Measurements from ENCODE around the gene CNTN2.

Gene CNTN2

DNA sequence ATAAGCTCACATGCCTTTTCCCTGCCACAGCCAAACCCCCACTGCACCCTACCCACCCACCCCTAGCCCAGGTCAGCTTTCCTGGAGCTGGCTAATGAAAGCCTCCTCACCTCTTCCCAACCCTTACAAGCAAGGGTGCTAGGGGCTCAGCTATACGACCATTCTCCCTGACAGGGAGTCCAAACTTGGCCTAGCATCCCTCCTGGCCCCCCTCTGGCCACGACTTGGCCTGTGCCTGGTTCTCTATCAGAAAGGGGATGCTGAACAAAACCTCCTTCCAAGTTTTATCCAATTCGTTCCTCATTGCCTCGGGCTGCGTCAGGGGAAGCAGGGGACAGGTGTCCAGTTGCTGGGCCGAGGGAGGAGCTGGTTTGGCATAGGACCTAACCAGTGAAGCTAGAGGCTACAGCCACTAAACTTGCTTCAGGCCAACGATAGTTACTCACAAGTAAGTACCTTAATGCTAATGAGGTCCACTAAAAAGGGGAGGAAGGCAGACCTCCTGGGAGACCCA lies 32.7 kb downstream of the CNTN2 start:
- TF ChIP-seq, protein P1, sequence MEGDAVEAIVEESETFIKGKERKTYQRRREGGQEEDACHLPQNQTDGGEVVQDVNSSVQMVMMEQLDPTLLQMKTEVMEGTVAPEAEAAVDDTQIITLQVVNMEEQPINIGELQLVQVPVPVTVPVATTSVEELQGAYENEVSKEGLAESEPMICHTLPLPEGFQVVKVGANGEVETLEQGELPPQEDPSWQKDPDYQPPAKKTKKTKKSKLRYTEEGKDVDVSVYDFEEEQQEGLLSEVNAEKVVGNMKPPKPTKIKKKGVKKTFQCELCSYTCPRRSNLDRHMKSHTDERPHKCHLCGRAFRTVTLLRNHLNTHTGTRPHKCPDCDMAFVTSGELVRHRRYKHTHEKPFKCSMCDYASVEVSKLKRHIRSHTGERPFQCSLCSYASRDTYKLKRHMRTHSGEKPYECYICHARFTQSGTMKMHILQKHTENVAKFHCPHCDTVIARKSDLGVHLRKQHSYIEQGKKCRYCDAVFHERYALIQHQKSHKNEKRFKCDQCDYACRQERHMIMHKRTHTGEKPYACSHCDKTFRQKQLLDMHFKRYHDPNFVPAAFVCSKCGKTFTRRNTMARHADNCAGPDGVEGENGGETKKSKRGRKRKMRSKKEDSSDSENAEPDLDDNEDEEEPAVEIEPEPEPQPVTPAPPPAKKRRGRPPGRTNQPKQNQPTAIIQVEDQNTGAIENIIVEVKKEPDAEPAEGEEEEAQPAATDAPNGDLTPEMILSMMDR (IDR thresholded peaks at IDR 0.05): no peak

DNA sequence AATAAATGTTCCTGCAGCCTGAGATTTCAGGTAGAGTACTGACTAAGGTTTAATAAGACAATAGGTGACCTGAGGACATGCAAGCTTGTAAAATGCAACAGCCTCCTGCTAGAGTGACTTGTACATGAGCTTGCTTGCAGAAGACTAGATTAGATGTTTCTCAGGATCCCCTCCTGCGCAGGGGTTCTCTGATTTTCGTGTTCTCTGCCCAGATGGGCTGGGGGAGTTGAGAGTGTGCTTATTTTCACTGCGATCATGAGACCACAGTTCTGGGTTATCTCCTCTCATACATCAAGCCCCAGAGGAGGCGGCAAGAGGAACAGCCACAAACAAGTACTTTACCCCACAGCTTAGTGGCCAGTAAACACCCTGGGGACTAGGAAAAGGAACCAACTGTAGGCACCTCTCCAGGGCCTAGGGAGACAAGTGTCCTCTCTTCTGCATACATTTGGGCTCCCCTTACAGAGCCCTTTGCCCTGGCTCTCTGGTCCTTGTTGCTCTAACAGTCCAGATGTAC lies 33.3 kb downstream of the CNTN2 start:
- TF ChIP-seq, protein P1 (IDR thresholded peaks at IDR 0.05): no peak

DNA sequence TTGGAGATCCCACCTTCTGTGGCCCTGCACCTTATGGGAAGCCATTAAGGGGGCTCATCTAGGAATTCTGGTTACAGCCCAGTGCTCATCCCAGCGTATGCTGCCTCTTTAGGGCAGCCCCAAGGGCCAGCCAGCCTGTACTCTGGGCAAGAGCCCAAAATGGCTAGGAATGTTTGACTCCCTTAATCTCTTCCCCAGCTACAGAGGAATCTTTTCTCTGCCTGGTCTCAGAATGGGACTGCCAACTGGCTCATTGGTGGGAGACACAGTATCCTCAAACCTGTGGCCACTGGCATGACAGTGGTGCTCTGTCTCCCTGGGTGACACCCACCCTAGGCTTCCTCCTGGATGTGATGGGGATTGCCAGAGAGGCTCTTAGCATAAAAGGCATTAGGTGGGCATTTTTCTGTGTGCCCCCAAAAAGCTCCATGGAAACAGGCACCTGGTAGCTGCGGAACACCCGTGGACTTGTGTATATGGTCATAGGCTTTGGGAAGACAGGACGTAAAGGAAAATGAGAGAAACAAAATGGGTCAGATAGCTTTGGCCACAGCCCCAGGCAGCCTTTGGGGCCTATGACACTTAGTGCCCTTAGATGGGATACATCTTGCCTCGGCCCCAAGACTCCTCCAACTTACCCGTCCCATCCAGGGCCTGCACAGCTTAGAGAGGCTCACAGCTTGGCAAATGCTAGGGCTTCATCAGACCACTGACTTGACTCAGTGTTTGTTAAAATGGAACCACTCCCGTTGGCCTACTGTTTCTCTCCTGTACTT lies 34.3 kb downstream of the CNTN2 start:
- TF ChIP-seq, protein P1 (IDR thresholded peaks at IDR 0.05): no peak

DNA sequence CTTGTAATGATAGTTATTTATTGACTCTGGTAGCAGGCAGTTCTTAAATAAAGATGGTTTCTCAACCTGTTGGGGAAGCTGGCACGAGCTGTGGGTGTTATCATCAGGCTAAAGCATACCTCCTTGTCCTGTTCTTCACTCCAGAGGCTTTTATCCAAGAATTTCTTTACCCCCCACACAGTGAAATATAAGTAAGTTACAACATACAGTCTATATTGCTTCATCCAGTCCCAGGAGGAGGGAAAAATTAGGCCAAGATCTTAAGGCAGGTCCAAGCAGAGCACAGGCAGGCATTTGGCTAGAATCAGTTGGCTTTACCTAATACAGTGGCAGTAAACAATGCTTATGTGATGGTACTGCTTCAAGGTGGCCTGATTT lies 34.9 kb downstream of the CNTN2 start:
- TF ChIP-seq, protein P1 (IDR thresholded peaks at IDR 0.05): no peak

DNA sequence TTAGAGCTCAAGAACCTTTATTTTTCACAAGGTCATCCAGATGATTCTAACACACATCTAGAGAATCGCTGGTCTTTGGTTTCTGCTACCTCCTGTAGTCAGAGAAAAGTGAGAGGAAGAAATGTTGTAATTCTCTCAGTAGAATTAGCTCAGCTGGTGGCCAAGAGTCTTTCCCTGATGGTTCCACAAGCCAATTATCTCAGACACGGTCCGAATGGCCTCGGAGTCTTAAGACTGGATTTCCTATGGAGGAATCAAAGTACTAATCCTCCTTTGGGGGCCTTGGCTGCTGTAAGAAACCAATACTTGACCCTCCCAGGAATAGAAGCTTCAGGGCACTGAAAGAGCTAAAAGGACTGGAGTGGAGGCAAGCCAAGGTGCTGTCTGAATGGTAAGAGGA lies 39.4 kb downstream of the CNTN2 start:
- TF ChIP-seq, protein P1 (IDR thresholded peaks at IDR 0.05): no peak

DNA sequence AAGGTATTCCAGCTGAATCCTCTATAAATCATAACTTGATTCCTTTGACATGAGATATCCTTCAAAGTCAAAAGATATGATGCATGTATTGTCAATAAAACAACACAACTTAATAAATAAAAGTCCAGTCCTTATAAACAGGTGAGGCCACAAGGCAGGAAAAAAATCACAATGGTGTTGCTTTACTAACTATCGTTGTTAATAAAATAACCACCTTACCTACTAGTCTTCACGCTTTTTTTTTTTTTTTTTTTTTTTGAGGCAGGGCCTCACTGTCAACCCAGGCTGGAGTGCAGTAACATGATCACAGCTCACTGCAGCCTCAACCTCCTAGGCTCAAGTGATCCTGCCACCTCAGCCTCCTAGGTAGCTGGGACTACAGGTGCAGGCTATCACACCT lies 41.3 kb downstream of the CNTN2 start, which contains the start of gene TMEM81:
TMEM81 (minus strand) TSS at position 101 of the 400 bp plus-strand sequence. CDS start 140 bp downstream, outside the sequence.
- TF ChIP-seq, protein P1 (IDR thresholded peaks at IDR 0.05): no peak

DNA sequence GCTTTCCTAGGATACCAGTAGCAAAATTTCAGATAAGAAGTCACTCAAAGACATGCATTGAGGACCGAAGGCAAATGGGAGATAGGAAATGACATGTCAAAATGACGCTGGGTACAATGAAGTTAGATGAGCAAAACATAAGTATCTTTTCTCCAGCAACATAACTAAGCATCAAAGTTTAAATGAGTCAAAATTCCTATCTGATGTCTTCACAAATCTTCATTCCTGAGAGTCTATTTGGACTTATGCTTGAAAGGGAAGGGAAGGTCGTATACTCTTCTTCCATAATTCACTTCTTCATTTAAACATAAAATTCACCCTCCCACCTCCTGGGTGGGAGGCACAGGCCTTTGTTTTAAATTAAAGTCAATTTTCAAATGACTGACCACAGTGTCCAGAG lies 45.3 kb downstream of the CNTN2 start:
- TF ChIP-seq, protein P1 (IDR thresholded peaks at IDR 0.05): no peak
